ENCODE results near the gene DCAKD.
A peak's percentile ranks its signal among the peaks of the same experiment; 100 is the strongest.
"Not testable (repeated sequence)": the region's sequence is repeated elsewhere in the genome, so short reads cannot be mapped to it uniquely, and the experiment has no call there.

The DCAKD gene

GRCh38 chr17:45063198-45063597 is 11.8 kb upstream of the DCAKD start:
- TF ChIP-seq, protein P1, sequence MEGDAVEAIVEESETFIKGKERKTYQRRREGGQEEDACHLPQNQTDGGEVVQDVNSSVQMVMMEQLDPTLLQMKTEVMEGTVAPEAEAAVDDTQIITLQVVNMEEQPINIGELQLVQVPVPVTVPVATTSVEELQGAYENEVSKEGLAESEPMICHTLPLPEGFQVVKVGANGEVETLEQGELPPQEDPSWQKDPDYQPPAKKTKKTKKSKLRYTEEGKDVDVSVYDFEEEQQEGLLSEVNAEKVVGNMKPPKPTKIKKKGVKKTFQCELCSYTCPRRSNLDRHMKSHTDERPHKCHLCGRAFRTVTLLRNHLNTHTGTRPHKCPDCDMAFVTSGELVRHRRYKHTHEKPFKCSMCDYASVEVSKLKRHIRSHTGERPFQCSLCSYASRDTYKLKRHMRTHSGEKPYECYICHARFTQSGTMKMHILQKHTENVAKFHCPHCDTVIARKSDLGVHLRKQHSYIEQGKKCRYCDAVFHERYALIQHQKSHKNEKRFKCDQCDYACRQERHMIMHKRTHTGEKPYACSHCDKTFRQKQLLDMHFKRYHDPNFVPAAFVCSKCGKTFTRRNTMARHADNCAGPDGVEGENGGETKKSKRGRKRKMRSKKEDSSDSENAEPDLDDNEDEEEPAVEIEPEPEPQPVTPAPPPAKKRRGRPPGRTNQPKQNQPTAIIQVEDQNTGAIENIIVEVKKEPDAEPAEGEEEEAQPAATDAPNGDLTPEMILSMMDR (IDR thresholded peaks at IDR 0.05; ENCODE audit: low read depth, low read length), result no peak
- DNase-seq (ENCODE audit: extremely low read depth, low read depth), result no peak

- TF ChIP-seq, protein P1 (IDR thresholded peaks at IDR 0.05; ENCODE audit: low read depth, low read length), result no peak
- DNase-seq (ENCODE audit: extremely low read depth, low read depth), result no peak
These were observed 10.3 kb upstream of the DCAKD start for GRCh38 chr17:45061606-45062205.

DNA sequence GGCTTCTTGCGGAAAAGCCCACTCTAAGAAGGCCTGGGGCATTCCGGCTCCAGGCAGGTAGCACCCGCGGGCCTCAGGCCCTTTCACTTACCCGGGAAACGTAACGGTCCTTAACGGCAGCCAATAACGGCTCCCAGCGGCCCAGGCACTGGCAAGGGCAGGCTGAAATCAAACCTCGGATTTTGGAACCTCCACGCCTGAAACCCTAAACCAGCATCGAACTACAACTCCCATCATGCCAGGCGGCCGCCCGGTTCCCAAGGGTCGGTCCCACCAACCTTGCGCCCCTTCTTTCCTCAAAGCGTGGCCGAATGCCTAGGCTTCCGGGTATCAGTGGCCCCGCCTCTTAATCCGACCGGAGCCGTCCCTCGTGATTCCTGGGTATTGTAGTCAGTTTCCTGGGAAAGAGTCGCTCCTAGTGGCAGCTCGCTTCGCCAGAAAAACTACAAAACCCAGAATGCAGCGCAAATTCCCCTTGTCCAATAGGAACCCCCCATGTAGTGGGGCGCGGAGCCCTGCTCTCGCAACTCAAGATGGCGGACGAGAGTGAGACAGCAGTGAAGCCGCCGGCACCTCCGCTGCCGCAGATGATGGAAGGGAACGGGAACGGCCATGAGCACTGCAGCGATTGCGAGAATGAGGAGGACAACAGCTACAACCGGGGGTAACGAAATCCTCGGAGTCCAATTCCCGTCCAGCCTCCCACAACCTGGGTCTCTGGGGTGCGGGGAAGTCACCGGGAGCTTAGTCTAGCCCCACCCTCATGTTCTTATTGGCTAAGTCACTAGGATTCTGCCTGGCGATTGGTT is 9.6 kb upstream of the DCAKD start, which contains the start of gene NMT1:
Gene NMT1, plus strand, starts transcription at position 521 of the 809 bp plus-strand sequence. Its CDS starts 13 bp downstream, at position 534.
- TF ChIP-seq, protein P1 (IDR thresholded peaks at IDR 0.05; ENCODE audit: low read depth, low read length), result no peak
- DNase-seq (ENCODE audit: extremely low read depth, low read depth), result peak; percentile 97

GRCh38 chr17:45060382-45060796 is 9.0 kb upstream of the DCAKD start:
- TF ChIP-seq, protein P1 (IDR thresholded peaks at IDR 0.05; ENCODE audit: low read depth, low read length), result no peak

DNA sequence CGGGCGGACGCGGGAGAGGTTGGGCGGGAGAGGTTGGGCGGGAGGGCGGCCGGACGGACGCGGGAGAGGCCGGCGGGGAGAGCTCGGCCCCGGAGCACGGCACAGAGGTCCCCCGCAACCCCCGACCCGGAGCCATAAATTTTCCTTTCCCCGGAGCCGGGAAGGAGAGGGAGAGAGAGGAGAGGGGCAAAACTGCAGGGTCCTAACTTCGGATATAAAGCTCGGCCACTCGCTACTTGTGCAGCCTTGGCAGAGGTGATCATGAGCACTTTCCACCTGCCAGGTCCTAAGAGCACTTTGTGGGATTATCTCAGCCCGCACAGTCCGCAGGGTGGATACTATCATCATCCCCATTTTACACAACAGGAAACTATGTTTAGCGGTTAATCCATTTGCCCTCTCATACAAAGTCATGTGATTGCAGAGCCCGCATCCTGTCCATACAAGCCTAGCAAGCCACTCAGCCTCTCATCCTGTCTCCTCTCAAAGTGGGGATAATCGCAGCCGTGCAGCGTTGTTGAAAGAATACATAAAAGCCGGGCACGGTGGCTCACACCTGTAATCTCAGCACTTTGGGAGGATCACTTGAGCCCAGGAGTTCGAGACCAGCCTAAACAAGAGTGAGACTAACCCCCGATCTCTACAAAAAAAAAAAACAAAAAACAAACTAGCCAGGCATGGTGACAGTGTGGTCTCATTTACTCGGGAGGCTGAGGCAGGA is 780 bp upstream of the DCAKD start:
- no peak for DNase-seq (ENCODE audit: extremely low read depth, low read depth)
- TF ChIP-seq, protein P1 (IDR thresholded peaks at IDR 0.05; ENCODE audit: low read depth, low read length), result no peak

More at GRCh38 chr17:45060382-45060796, 9.0 kb upstream of the DCAKD start:
- no peak for DNase-seq (ENCODE audit: extremely low read depth, low read depth)

- DNase-seq (ENCODE audit: extremely low read depth, low read depth), result not testable (repeated sequence)
These were observed 254 bp upstream of the DCAKD start for GRCh38 chr17:45051720-45052051.

GRCh38 chr17:45050481-45051059 is 862 bp downstream of the DCAKD start:
- no peak for DNase-seq (ENCODE audit: extremely low read depth, low read depth)
- TF ChIP-seq, protein P1 (IDR thresholded peaks at IDR 0.05; ENCODE audit: low read depth, low read length), result no peak

Data from AG09319 (cell line).